T-helper 22 cell (primary cell): ENCODE results near the gene ARHGEF19.
"Not testable (repeated sequence)": the region's sequence is repeated elsewhere in the genome, so short reads cannot be mapped to it uniquely, and the experiment has no call there.

Source experiments
- DNase-seq: peaks from one replicate; pipeline ENCODE4 v3.0.0-alpha.2; 2020; ENCODE audit warnings: low read depth

Gene ARHGEF19

DNA sequence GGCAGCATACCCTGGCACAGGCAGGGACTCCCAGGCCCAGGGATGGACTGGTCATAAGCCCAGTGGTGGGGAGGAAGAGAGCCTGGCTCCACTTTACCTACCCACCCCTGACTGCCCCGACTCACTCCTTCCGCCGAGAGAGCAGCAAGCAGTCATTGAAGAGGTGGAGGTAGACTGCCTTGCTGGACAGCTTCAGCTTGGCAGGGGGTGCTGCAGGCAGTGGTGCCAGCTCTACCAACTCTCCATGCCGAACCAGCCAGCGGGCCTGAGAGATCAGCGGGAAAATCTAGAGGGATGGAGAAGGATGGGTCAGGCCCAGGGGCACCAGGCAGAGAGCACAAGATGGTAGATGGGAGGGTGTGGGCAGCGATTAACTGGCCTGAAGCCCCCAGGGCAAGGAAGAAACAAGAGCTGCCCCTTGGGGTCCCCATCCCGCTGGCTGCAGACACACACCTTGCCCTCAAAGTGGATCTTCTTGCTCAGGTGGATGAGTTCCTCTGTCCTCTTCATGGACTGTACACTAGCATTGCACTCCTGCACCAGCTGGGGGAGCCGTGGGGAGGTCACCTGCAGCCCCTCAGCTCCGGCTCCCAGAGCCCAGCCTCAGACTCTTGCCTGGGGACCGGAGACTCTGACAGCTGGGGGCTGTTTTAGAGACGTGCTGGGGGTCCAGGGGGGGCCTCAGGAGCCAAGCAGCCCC, 7.7 kb downstream of the ARHGEF19 start:
- DNase-seq, result no peak

GRCh38 chr1:16204216-16204615, 8.2 kb downstream of the ARHGEF19 start:
- DNase-seq, result no peak

DNA sequence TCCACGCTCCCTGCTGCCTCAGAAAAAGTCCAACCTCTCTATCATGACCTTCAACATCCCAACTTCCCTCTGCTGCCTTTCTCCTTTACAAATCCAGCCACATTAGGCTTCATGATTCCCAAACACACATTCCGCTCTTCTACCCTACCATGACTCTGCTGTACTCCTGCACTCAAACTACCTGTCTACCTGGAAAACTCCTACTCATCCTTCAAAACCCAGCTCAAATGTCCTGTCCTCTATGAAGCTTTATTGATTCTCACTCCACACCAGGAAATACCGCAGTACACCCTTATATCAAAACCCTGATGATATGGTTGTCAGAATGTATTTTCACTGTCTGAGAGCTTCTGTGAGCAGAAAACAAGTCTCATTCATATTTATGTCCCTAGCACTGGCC, 8.9 kb downstream of the ARHGEF19 start:
- no peak for DNase-seq

DNA sequence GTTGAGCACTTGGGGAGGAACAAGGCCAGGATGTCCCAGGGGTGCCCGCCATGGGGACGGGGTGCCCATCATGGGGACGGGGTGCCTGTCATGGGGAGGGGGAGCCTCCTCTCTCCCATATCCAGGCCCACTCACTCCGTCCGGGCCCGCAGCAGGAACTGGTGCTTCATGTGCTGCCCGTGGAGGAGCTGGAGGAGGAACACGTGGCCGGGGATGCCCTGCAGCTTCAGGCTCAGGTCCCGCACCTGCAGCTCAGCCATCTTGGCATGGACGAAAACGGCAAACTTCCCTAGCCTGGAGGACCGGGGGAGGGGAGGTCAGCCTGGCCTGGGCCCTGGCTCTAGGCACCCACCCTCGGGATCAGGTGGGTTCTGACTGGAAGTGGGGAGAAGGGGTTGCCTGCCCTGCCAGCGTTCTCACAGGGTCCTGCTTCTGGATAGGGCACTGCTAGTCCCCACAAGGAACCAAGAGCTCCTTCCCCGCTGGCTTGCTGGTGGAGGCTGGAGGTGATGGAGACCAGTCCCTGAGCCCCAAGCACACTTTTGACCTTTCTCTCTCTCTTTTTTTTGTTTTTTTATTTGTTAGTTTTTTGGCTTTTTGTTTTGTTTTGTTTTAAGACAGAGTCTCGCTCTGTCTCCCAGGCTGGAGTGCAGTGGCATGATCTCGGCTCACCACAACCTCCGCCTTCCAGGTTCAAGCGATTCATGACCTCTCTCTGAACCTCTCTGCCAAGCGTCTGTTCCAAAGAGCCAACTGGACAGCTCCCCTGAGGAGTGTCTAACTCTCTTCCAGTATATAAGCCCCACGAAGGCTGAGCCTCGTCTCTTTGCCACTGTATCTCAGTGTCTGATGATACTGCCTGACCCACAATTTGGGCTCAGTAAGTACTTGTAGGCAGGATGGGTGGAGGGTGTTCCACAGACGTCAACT, 9.9 kb downstream of the ARHGEF19 start:
- DNase-seq, result no peak

DNA sequence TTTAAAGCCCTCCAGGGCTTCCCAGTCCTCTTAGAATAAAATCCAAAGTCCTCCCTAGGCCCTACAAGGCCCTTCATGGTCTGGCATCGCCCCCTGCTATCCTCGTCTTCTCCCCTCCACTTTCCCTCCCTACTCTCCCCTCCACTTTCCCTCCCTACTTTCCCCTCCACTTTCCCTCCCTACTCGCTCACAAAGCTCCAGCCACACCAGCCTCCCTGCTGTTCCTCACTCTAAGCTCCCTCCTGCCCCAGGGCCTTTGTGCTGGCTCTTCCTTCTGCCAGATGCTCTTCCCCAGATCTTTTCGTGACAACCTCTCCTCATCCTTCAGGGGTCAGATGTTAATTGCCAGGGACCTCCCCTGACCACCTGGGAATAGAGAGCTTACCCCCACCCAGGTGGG, 12.8 kb downstream of the ARHGEF19 start:
- DNase-seq, result no peak

GRCh38 chr1:16199157-16199501, 13.3 kb downstream of the ARHGEF19 start:
- no peak for DNase-seq

- no peak for DNase-seq
These were observed 13.9 kb downstream of the ARHGEF19 start for GRCh38 chr1:16198444-16199156.

DNA sequence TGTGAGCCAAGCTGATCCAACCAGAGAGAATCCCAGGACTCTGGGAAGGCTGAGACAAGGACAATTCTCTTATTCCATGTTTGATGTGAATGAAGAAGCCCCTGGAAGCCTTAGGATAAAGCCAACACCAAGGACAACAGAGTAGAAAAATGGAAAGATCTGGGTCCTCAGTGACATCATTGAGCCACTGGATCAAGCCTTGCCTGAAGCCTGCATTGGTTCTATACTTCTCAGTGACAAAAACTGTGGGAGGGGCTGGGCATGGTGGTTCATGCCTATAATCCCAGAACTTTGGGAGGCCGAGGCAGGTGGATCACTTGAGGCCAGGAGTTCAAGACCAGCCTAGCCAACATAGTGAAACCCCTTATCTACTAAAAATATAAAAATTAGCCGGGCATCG, 15.6 kb downstream of the ARHGEF19 start:
- no peak for DNase-seq

DNA sequence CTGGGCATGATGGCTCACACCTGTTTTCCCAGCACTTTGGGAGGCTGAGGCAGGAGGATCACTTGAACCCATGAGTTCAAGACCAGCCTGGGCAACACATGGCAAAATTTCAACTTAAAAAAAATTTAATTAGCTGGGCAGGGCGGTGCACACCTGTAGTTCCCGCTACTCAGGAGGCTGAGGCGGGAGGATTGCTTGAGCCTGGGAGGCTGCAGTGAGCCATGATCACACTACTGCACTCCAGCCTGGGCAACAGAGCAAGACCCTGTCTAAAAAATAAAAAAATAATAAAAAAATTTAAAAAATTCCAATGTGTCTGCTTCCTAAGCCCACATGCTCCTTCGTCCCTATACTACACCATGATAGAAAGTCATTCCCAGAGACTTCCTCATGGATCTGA, 16.3 kb downstream of the ARHGEF19 start:
- DNase-seq, result not testable (repeated sequence)

DNA sequence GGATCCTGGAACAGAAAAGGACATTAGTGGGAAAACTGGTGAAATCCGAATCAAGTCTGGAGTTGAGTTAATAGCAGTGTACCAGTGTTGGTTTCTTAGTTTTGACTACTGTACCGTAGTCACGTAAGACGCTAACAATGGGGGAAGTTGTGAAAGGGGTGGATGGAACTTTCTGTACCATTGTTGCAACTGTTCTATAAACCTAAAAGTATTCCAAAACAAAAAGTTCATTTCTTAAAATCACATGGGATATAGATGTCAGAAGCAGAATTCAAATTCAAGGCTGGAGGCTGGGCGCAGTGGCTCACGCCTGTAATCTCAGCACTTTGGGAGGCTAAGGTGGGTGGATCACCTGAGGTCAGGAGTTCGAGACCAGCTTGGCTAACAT, 16.9 kb downstream of the ARHGEF19 start:
- DNase-seq, result no peak

GRCh38 chr1:16191916-16192546, 20.4 kb downstream of the ARHGEF19 start:
- DNase-seq, result no peak

DNA sequence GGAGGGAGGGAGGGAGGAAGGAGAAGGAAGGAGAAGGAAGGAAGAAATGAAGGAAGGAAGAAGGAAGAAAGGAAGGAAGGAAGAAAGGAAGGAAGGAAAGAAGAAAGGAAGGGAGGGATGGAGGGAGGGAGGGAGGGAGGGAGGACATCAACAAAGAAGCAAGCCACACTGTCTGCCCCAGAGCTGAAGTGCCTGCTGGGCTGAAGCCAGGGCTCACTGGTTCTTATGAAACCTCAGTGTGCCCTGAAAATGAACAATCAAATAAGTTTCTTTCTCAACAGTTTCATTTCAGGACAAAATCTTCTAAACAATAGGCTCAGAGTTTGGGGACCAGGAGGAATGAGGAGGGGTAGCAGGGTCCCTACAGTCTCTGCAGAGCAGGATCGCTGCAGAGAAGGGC, 21.1 kb downstream of the ARHGEF19 start:
- no peak for DNase-seq

- DNase-seq, result no peak
These were observed 22.4 kb downstream of the ARHGEF19 start for GRCh38 chr1:16189921-16190621.

- DNase-seq, result no peak
These were observed 23.4 kb downstream of the ARHGEF19 start for GRCh38 chr1:16189003-16189402.

GRCh38 chr1:16187748-16188401, 24.6 kb downstream of the ARHGEF19 start:
- peak; percentile 42 for DNase-seq

GRCh38 chr1:16186655-16187235, 25.7 kb downstream of the ARHGEF19 start:
- no peak for DNase-seq

DNA sequence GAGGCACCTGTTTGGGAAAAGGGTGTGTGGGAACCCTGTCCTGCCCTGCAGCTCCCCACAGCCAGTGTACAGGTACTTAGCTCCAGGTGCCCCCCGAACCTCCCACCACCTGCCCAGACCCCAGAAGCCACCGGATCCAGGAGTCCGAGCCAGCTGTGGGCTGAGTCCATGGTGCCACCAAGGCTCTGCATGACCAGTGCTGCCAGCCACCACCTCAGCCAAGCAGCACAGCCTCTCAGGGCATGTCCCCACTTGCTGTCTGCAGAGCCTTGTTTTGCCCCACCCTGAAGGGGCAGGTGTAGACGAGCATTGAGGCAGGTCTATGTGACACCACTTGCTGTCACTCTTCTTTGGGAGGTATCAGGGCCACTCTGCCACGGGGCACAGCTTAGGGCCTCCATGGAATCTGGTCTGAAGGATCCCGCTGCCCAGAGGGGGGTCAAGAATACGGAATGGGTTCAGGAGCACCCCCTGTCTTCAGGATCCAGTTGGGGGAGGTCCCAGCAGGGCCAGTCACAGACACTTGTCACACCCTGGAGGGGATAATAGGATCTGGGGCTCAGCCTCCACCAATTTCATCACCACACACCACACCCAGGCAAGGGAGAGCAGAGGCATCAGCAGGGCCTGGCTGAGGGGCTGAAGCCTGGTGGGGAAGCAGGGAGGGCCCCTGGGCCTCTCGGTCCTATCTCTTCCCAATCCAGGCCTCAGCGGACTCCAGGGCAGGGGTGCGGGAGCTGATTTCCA, 27.7 kb downstream of the ARHGEF19 start:
- no peak for DNase-seq

GRCh38 chr1:16183765-16184556, 28.5 kb downstream of the ARHGEF19 start:
- no peak for DNase-seq

GRCh38 chr1:16183179-16183578, 29.3 kb downstream of the ARHGEF19 start:
- DNase-seq, result no peak
